ENCODE measurements around the gene WDR7.

WDR7 gene

DNA sequence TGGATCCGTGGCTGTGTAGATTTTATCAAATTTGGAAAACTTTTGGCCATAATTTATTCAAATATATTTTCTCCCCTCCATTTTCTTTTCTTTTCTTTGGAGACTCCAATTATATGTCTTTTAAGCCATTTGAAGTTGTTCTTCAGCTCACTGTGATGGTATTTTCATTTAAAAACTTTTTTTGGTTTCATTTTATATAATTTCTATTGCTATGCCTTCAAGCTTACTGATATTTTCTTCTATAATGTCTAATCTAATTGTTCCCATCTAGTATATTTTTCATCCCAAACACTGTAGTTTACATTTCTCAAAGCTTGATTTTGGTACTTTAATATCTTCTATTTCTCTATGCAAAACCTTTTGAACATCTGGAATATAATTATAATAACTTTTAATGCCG lies 72.5 kb downstream of the WDR7 start:
- DNase-seq, result no peak

DNA sequence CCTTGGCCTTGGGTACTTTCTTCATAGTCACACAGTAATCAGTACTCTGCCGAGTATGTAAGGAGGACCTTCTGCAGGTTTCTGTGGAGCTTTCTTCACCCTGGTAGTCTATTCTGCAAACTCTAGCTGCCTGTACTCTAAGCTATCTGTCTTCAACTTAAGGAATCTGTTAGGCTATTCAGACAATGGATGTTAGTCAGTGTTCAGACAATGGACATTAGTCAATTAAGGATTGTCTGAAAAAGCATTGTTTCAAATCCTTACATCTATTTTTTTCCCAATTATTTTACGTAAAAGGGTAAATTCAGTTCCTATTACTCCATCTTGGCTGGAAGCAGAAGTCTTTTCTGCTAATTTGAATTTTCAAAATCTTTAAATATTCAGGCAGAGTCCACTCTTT lies 75.7 kb downstream of the WDR7 start:
- no peak for DNase-seq

DNA sequence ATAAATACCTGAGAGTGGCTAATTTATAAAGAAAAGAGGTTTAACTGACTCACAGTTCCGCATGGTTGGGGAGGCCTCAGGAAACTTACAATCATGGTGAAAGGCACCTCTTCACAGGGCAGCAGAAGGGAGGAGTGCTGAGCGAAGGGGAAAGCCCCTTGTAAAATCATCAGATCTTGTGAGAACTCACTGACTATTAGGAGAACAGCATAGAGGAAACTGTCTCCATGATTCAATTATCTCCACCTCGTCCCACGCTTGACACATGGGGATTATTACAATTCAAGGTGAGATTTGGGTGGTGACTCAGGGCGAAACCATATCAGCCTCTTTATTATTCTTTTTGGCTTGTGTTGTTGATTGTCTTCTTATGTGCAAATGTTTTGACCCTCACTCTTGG lies 76.2 kb downstream of the WDR7 start:
- no peak for DNase-seq

DNA sequence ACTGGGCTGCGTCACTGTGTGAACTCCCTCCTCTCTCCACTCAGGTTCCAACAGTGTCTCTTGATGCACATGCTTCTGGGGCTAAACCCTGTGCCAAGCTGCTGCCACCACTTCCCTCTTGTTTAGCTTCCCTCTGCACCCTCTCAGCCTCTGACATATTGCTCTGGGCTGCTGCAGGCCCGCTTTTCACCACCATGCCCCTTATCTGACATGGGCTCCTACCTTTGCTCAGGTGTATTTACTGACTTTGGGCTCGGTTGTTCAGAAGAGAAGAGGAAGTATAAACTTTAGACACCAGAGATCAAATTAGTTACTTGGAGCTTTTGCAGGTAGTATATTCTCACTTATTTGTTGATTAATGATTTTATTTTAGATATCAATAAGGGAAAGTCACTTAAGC lies 77.6 kb downstream of the WDR7 start:
- DNase-seq, result no peak

DNA sequence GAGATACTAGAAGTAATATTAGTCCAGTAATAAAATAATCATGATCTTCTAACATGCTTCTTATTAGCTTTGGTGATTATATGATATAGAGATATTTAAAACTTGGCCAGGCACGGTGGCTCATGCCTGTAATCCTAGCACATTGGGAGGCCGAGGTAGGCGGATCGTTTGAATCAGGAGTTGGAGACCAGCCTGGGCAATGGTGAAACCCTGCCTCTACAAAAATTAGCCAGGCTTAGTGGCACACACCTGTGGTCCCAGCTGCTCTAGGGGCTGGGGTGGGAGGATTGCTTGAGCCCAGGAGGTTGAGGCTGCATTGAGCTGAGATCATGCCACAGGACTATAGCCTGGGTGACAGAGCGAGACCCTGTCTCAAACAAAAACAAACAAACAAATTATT lies 87.0 kb downstream of the WDR7 start:
- no peak for DNase-seq

DNA sequence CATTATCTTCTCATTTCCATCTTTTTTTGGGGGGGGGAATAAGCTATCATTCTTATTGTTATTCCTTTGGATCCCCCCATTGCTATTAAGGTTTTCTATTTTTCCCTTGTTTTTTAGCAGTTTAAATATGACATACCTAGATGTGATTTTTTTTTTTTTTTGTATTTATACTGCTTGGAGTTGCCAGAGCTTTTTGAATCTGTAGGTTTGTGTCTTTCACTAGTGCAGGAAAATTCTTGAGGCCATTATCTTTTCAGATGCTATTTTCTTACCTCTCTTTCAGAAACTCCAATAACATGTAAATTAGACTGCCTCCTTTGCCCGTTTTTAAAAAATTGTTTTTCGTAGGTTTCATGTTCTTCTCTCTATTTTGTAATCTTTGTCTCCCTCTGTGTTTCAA lies 88.6 kb downstream of the WDR7 start:
- no peak for DNase-seq

DNA sequence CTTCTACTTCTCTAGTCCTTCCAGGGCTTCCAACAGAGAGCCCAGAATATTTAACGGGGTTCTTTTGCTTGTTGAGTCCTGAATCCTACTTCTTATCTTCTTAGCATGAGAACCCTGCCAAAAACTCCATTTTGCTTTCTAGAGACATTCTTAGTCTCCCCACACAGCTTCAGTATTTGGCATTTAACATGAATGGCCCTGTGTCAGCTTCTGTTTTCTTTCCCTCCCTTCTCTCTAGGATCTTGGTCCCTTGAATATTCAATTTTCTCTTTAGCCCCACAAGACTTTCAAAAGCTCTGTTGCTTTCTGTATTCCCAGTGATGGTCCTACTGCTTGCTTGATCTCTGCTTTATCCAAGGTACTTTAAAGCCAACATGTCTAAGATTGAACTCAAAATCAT lies 89.5 kb downstream of the WDR7 start:
- DNase-seq, result no peak

DNA sequence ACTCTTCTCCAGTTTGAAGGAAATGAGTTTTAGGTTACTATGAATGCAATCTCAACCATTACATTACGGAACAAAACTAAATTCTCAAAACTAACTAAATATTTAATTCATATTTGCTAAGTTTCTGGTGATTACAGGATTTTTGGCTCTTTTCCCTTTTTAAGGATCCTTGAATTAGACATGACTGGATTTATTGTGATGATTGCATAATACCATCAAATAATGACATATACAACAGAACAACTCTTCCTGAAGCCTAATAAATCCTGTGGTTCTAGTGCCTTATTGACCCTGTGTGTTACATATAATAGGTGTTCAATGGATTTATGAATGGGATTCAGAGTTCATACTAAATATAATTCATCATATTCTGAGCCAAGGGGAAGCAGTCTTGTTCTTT lies 90.5 kb downstream of the WDR7 start:
- no peak for DNase-seq

DNA sequence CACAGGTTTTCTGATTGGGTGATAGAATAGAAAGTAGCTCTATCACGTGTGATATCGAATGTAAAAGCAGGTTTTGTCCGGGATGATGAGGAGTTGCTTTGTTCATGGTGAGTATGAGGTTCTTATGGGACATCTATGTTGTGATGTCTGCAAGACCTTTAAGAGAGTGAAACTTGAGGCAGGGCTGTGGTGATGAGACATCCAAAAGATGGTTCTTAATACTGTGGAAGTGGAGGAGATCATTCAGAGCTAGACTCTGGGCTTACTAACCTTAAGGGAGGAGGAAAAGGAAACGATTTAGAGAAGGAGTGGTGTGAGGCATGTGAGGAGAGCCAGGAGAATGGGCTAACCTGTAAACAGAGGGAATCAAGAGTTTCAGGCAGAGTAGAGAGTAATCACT lies 92.0 kb downstream of the WDR7 start:
- DNase-seq, result no peak

DNA sequence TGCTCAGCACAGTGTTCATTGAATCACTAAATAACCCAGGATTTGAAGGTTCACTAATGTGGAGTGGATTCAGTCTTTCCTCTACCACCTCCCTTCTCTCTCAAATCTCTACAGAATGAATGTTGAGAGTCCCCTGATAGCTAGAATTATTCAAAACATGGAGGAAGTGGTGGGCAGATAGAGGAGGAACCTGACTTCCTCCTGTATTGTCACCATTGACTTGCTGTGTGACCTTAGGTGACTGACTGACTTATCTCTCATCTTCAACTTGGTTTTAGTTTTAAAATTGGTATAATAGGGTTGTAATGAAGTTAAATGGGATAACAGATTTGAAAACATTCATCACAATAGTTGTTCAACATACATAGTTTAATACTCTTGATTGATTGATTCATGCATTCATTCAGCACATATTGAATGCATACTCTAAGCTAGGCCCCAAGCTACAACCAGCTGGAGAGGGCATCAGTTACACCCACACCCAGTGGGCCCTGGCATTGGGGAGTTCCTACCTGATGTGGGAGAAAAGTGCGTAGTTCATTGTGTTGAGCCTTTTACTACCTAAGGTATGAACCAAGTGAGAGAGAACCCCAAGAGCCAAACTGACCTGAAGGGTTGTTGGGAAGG lies 96.0 kb downstream of the WDR7 start:
- DNase-seq, result no peak

DNA sequence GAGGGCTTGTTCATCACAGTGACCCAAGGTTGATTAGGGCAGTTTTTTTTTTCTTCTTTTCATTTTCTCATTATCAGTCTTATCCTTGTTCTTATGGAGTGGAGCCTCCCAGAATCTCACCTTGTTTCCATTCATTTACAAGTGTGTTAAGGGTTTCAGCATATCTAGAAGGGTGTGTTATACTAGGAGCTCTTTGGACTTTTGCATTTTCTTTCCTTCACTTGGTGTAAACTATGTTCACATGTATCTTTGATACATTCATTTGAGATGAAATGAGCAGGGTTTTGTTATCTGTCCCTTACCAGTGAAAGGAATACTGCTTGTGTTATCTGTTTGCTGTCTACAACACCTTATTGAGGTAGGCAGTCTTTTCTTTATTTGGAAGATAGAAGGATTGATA lies 96.7 kb downstream of the WDR7 start:
- no peak for DNase-seq

DNA sequence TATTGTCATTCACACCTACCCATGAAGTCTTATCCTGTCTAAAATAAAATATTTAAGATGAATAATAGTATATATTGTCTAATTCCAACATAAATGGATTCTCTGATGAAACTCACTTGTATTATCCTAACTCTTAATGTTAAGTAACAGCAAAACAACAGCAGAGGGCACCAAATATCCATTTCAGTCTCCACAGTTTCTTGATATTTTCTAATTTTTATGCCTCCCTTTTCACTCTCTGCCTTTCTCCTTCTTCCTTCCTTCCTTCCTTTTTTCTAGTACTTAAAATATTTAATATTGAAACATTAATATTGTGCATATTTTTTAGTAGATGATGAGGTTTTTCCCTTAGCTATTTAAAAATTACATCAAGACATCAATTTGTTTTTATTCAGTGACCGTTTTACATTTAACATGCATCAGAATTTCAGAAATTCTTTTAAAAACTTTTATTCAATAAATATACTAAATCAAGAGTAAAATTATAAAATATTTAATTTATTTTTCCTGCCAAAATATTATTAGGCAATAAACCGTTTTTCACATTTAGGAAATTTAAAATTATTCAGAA lies 97.6 kb downstream of the WDR7 start:
- no peak for DNase-seq

DNA sequence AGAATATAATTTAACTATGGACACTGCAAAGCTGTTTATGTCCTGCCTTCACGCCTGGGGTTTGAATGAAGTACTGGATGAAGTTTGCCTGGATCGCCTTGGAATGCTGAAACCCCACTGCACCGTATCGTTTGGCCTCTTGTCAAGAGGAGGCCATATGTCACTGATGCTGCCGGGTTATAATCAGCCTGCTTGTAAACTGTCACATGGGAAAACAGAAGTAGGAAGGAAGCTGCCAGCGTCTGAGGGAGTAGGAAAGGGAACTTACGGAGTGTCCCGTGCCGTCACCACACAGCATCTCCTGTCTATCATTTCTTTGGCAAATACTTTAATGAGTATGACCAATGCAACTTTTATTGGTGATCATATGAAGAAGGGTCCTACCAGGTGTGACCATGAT lies 105.8 kb downstream of the WDR7 start:
- no peak for DNase-seq

DNA sequence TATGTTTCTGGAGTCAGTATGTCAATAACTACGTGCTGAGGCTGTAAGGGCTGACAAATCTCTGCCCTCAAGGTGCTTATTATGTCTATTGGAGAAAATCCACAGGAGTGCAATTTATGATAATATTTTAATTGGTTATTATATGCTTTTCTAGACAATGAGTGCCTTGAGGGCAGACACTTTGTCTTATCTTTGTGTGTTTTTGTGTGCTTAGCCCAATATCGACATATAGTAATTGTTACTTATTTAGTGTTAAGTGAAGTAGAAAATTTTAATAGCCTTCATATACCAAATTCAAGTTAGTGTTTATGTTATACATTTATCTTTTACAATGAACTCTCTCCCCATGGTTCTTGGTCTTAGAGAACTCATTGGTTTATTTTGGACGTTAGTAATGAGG lies 118.9 kb downstream of the WDR7 start:
- no peak for DNase-seq

DNA sequence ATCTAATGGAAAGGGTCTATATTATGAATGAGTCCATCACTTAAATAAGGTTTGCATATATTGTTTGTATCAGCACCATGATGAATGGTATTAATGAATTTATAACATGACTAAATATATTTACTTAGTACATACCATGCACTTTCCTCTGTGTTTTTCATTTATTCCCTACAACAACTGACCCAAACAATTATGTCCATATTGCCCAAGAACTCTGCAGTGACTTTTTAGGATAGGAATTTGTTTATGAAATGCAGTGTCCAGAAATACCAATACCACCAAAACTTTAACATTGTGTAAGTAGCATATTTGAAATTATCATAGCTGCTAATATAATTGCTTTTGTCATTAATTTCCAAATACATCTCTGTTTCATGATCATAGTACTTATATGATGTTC lies 119.7 kb downstream of the WDR7 start:
- DNase-seq, result no peak

DNA sequence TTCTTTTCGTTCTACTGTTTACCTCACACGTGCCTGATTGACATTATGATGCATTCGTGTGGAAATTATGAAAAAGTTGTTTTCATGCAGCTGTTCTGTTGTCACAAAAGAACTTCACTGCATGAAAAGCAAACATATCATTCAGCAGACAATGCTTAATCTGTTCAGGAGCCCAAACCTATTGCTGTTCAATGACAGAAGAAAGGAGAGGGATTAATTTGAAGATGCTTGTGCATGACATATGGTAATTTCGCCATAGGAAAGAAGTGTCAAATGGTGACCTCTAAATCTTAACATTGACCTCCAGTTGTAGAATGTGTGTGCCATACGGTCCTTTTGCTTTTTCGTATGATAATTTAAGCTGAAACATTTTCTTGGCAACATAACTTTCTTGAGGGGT lies 124.5 kb downstream of the WDR7 start:
- no peak for DNase-seq

DNA sequence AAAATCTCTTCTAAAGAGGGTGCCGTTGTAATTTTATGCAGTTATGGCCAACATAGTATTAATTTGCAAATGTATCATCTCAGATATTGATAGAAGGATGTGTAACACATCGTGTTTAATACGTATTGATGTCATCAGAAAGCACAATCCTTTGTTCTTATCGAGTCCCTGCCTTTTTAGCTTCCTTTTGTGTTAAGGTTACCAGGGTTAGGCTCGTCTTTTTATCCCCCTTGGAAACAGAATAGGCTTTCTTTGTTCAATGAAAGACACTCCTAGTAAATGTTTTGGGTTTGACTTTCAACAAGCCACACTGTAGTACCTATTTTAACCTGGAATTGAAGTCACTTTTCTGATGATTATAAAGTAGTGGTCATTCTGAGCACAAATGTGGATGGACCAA lies 136.2 kb downstream of the WDR7 start:
- DNase-seq, result no peak

DNA sequence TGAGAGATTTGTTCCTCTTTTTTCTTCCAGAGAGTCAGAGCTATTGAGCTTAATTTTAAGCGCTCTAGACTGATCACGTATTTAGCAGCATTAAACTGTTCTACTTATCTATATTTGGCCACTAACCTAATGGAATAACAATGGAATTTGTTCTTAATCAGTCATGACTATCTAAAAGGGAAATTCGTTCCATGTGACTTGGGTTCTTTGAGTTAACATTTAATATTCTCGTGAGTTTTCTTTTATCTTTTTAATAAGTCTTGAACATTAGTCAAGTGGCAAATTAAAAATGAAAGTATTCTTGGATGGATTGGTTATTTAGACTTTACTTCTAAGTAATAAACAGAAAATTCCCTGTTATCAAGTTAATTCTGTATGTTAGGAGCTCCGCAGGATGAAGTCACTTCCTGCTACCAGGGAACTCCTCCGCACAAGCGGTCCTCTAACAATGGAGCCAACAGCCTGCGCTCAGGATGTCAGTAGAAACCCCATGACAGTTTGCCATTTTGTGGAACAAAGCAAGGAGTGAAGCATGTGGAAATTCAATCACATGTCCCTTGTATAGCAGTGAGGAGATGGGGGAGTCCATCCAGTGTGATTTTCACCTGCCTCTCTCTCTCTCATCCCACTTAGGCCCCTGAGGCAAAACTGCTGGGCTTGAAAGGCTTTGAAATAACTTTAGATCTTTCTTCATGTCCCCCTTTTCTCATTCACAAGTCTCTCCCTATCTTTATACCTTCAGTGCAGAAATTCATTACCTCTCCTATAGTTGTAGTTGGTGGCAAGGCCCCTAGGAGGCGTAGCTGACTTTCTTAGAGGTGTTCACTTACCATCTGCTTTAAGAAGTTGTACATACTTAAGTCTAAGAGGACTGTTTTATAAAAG lies 138.1 kb downstream of the WDR7 start:
- DNase-seq, result no peak

DNA sequence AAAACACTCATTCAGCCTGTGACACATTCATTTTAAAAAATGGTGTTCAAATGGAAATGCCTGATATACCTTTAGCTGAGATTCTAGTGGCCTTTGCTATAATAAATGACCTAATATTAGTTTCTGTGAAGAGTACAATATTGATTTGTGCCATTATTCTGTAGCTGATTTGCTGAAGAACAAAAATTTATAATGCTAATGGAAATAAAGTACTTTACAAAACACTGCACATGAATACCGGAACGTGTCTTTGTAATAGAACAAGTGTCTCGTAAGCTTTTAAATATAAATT lies 138.7 kb downstream of the WDR7 start:
- no peak for DNase-seq

DNA sequence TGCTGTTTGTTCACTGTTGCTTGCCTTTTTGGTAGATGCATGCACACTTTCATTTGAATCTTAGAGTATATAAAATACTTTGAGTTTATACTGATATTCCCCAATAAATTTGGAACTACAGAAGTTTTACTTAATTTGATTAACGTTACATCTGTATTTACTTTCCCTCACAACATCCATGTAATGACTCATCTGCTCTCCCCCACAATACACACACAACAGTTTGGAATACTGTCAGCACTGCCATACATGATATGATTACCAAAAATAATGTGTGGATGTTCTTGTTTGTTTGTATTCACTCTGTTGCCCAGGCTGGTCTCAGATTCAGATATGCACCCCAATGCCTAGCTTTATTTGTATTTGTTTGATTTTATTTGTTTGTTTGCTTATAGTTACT lies 144.2 kb downstream of the WDR7 start:
- no peak for DNase-seq

DNA sequence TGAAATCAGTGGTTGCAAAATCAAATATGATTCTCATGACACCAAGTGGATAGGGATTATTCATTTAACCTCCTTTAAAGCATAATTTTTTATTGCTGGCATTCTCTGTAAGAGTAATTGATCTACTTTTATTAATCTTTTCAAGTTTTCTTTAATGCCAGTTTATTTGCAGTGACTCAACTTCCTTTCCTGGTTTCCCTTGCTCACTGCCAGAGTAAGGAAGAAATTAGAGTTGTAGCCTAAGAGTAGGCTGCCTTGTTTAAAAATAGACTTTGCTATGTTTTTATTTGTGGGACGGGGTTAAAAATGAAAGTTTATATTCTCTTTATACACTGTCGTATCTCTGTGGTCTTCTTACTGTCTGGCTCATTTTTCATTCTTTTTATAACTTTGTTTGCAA lies 148.6 kb downstream of the WDR7 start:
- DNase-seq, result no peak

DNA sequence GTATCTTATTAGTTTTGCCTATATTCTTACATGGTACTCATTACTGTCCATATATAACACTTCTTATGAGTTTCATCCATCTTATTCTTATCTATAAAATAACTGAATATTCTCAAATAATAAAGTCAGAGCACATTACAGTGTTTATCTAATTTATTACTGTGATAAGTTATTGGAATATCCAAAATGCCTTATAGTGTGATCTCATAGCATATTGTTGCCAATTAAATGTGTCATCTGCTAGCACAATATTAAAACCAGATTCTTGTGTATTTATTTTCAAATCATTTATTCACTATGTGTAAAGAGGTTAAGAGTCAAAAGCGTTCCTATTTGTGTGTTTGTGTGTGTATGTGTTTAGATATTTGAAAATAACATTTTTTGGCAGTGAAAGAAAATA lies 151.9 kb downstream of the WDR7 start:
- DNase-seq, result no peak

DNA sequence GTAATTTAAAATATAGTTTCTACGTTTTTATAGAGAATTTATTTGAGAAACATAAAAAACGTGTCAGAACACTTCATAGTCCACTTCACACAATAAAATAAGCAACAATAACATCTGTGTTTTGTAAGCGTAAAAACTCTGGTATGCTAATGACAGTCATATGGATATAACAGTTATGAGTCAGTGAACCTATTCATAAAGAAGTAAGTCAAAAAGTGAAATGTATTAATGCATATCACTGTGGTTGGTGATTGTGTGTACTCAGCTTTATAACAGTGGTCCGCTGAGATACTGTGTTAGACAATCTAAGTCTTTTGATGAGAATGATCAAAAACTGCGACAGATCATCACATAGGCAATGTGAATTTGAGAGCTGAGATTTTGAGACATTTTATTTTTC lies 153.2 kb downstream of the WDR7 start:
- DNase-seq, result no peak

DNA sequence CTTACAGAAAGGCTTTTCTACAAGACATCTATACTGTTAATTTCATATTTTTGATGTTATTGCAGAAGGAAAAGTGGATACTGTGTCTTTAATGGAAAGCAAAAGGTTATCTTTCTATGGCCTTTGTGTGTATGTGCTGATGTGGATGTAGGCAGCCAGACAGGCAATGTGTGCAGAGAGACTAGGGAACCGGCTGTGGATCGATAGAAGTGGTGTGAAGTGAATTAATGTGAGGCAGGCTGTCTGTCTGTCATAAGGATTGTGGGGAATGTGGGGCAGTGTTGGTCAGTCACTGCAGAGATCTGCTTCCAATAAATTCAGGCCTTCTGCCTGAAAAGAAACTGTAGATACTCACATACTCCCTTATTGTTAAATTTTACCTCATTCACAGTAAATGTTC lies 156.7 kb downstream of the WDR7 start:
- DNase-seq, result no peak

DNA sequence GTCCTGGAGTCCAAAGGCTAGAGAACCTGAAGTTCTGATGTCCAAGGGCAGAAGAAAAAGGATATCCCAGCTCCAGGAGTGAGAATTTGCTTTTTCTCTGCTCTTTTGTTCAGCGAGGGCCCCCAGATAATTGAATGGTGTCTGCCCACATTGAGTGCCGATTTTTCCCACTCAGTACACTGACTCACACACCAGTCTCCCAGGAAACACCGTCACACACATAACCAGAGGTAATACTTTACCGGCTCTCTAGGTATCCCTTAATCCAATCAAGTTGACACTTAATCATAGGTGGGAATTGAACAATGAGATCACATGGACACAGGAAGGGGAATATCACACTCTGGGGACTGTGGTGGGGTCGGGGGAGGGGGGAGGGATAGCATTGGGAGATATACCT lies 161.5 kb downstream of the WDR7 start:
- no peak for DNase-seq

Measured in SIG-M5 (cell line).